K562 (cell line): ENCODE measurements around the gene ACADL. TPM values are rescaled to one million over a fixed set of nuclear protein-coding genes. Genes with fewer than 3 reads are reported as not detected.

Experiments used
- ATF7 ChIP-seq: fragments of 450-650 bp; IDR thresholded peaks from 2 replicates; pipeline ENCODE4 v1.7.1; 2014; ENCODE audit warnings: mild to moderate bottlenecking, moderate library complexity
- BHLHE40 ChIP-seq: IDR thresholded peaks from 2 replicates; pipeline ENCODE4 v1.6.1; 2011; ENCODE audit warnings: low read length, improper control_type of control experiment
- CLOCK ChIP-seq: fragments of 250-450 bp; sonication (Bioruptor Pico); IDR thresholded peaks from 2 replicates; pipeline ENCODE4 v1.4.0; 2020; ENCODE audit warnings: mild to moderate bottlenecking, moderate library complexity, borderline replicate concordance
- HDAC8 ChIP-seq: fragments of 450-650 bp; IDR thresholded peaks from 2 replicates; pipeline ENCODE4 v1.6.1; 2016; ENCODE audit warnings: mild to moderate bottlenecking, missing genetic modification characterization, moderate library complexity, missing compliant biosample characterization
- HNRNPH1 ChIP-seq: fragments of 200-400 bp; formaldehyde crosslinking; optimal IDR thresholded peaks from 2 replicates; pipeline ENCODE3; 2017; ENCODE audit warnings: low read depth, mild to moderate bottlenecking, low read length, moderate library complexity
- KDM1A ChIP-seq, 2 experiments: fragments of 450-650 bp; IDR thresholded peaks; 2 replicates each; pipeline ENCODE4 v1.6.1; 2016; ENCODE audit warnings: mild to moderate bottlenecking in 2 of 2
- MED1 ChIP-seq: sonication (generic); formaldehyde crosslinking; IDR thresholded peaks from 2 replicates; pipeline ENCODE4 v1.8.1; 2023; ENCODE audit warnings: missing genetic modification reagents, borderline replicate concordance
- MEF2A ChIP-seq: IDR thresholded peaks from 2 replicates; pipeline ENCODE4 v1.6.1; 2011; ENCODE audit warnings: low read depth, mild to moderate bottlenecking, low read length, moderate library complexity; ENCODE audit not compliant: control insufficient read depth
- MYNN ChIP-seq, 2 experiments: sonication (generic); formaldehyde crosslinking in 1 of 2; IDR thresholded peaks; 2 replicates each; pipeline versions ENCODE4 v1.5.0 to v1.6.1; 2016 to 2020; ENCODE audit warnings: antibody characterized with exemption in 1 of 2, missing genetic modification reagents in 1 of 2
- NR1H2 ChIP-seq: sonication (generic); formaldehyde crosslinking; IDR thresholded peaks from 2 replicates; pipeline ENCODE4 v1.4.0; 2020; ENCODE audit warnings: mild to moderate bottlenecking, missing genetic modification reagents
- SIN3A ChIP-seq, 2 experiments: fragments of 150-350 bp in 1 of 2; IDR thresholded peaks; 2 replicates each; pipeline ENCODE4 v1.6.1; 2011 to 2016; ENCODE audit warnings: borderline replicate concordance in 2 of 2, low read depth in 2 of 2, low read length in 2 of 2, mild to moderate bottlenecking in 2 of 2, moderate library complexity in 2 of 2; ENCODE audit not compliant: control insufficient read depth in 1 of 2
- SIX5 ChIP-seq, 2 experiments: IDR thresholded peaks; 2 replicates each; pipeline ENCODE4 v1.6.1; 2011; ENCODE audit warnings: low read length in 2 of 2, borderline replicate concordance in 1 of 2, low read depth in 1 of 2, mild to moderate bottlenecking in 1 of 2, moderate library complexity in 1 of 2; ENCODE audit not compliant: insufficient read depth in 1 of 2
- SMC3 ChIP-seq: conservative IDR thresholded peaks from 2 replicates; pipeline ENCODE4 v1.6.1; 2011; ENCODE audit warnings: low read depth, low read length, improper control_type of control experiment; ENCODE audit not compliant: insufficient read depth
- ZKSCAN1 ChIP-seq: fragments of 150-350 bp; IDR thresholded peaks from 2 replicates; pipeline ENCODE4 v1.6.1; 2016; ENCODE audit warnings: low read depth, low read length
- ZNF282 ChIP-seq: sonication (generic); formaldehyde crosslinking; IDR thresholded peaks from 2 replicates; pipeline ENCODE4 v1.8.1; 2023; ENCODE audit warnings: missing genetic modification reagents
- ZNF354B ChIP-seq: fragments of 250-450 bp; sonication (Bioruptor Pico); IDR thresholded peaks from 2 replicates; pipeline ENCODE4 v1.4.0; 2020
- ZNF408 ChIP-seq: fragments of 250-450 bp; sonication (Bioruptor Pico); IDR thresholded peaks from 2 replicates; pipeline ENCODE4 v1.4.0; 2020; ENCODE audit warnings: low read depth, mild to moderate bottlenecking, moderate library complexity
- polyA plus RNA-seq, 8 experiments: library from polyadenylated mRNA; depleted of rRNA in 4 of 8; stranded (reverse) in 5 of 8; unstranded in 3 of 8; fragments of >200 nt; fragmentation: Nextera tagmentation in 2 of 8; fragmentation: Illumina TruSeq in 1 of 8; extraction: Ambion mirVana in 2 of 8; extraction: Trizol in 1 of 8; gene quantifications; 2 replicates each; pipeline versions ENCODE4 v1.2.1 to v1.2.3, GENCODE V29; 2011 to 2014; ENCODE audit warnings: inconsistent platforms in 1 of 8, missing spikeins in 1 of 8
- total RNA-seq, 7 experiments: library from RNA; depleted of rRNA in 6 of 7; stranded (reverse); fragments of >200 nt in 6 of 7; fragmentation: Illumina TruSeq in 2 of 7; extraction: Trizol in 2 of 7; gene quantifications; 2 replicates each; pipeline versions ENCODE4 v1.2.1 to v1.2.3, GENCODE V29; 2011 to 2021; ENCODE audit warnings: low replicate concordance in 1 of 7
- TF ChIP-seq, protein P1 (sequence below): fragments of 250-450 bp; sonication (Bioruptor Pico); IDR thresholded peaks from 2 replicates; pipeline ENCODE4 v1.8.0; 2022; ENCODE audit warnings: moderate library complexity, mild to moderate bottlenecking, inconsistent platforms
- TF ChIP-seq, protein P2 (sequence below): fragments of 450-650 bp; IDR thresholded peaks from 2 replicates; pipeline ENCODE4 v1.6.1; 2016; ENCODE audit warnings: antibody characterized with exemption
- TF ChIP-seq, protein P3 (sequence below): sonication (generic); formaldehyde crosslinking; IDR thresholded peaks from 2 replicates; pipeline ENCODE4 v1.8.0; 2022; ENCODE audit warnings: mild to moderate bottlenecking, missing genetic modification reagents

ACADL gene
- total and polyA plus RNA-seq, 9 of the 15 experiments (the other 6 are each of a cell fraction or from before 2014, with no cell fraction given) = 0.07 TPM; not detected in 8

DNA sequence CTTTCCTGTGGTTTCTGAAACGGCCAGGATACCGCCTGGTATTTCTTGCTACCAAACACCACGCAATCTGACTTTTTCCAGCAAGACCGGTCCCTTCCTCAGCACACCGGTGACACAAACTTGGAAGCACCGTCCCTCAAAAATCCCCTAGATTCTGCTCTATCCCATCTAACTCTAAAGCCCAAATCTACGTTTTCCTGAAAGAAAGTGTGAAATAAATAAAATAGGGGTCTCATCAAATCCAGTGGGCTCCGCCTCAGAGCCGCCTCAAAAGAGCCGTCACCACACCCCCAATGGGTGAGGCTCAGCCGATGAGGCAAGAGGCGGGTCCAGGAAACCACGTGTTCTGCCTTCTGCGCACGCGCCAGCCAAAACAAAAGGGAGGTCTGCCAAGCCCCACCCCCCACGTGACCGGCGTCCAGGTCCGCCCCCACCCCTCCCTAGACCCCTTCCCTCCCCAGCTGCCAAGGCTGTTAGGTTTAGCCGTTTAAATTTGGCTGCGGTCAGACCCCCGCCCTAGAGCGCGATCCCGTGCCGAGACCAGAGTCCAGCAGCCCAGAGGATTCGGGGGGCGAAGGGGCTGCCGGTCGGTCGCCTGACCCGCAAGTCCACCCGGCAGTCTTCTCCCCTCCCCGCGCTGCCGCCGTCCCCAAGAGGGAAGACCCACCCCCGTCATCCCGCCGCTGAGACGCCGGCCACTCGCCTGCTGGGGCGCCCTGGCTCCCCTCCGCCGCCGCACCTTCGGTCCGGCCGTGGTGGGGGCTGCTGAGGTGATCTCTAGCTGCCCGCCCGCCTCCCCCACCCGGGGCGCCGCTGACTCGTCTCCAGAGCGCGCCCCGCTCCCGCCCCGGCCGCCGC is 54.6 kb downstream of the ACADL start (continued):
- no peak for TF ChIP-seq SIX5 (IDR thresholded peaks at IDR 0.05; ENCODE audit: borderline replicate concordance in 1 of 2, insufficient read depth in 1 of 2, low read depth in 1 of 2, low read length in 2 of 2)
- no peak for TF ChIP-seq CLOCK (CRISPR knock-in tag)
- no peak for TF ChIP-seq MYNN (IDR thresholded peaks at IDR 0.05)
- TF ChIP-seq MYNN (CRISPR knock-in tag; IDR thresholded peaks at IDR 0.05) = no peak
- TF ChIP-seq HDAC8 (tag) = no peak
- TF ChIP-seq KDM1A (IDR thresholded peaks at IDR 0.05) = no peak
- TF ChIP-seq MED1 (CRISPR knock-in tag) = no peak
- TF ChIP-seq, protein P1, sequence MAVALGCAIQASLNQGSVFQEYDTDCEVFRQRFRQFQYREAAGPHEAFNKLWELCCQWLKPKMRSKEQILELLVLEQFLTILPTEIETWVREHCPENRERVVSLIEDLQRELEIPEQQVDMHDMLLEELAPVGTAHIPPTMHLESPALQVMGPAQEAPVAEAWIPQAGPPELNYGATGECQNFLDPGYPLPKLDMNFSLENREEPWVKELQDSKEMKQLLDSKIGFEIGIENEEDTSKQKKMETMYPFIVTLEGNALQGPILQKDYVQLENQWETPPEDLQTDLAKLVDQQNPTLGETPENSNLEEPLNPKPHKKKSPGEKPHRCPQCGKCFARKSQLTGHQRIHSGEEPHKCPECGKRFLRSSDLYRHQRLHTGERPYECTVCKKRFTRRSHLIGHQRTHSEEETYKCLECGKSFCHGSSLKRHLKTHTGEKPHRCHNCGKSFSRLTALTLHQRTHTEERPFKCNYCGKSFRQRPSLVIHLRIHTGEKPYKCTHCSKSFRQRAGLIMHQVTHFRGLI (CRISPR knock-in tag) = no peak
- peak; percentile 45; the same call in 1 of the 2 replicates for TF ChIP-seq ATF7
- no peak for TF ChIP-seq HNRNPH1
- TF ChIP-seq, protein P2, sequence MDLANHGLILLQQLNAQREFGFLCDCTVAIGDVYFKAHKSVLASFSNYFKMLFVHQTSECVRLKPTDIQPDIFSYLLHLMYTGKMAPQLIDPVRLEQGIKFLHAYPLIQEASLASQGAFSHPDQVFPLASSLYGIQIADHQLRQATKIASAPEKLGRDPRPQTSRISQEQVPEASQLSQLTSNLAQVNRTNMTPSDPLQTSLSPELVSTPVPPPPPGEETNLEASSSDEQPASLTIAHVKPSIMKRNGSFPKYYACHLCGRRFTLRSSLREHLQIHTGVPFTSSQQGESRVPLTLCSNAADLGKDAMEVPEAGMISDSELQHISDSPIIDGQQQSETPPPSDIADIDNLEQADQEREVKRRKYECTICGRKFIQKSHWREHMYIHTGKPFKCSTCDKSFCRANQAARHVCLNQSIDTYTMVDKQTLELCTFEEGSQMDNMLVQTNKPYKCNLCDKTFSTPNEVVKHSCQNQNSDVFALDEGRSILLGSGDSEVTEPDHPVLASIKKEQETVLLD = no peak
- TF ChIP-seq SMC3 = no peak
- TF ChIP-seq BHLHE40 = peak; percentile 19; the same call in 1 of the 2 replicates
- TF ChIP-seq, protein P3, sequence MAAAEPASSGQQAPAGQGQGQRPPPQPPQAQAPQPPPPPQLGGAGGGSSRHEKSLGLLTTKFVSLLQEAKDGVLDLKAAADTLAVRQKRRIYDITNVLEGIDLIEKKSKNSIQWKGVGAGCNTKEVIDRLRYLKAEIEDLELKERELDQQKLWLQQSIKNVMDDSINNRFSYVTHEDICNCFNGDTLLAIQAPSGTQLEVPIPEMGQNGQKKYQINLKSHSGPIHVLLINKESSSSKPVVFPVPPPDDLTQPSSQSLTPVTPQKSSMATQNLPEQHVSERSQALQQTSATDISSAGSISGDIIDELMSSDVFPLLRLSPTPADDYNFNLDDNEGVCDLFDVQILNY (CRISPR knock-in tag) = no peak
- no peak for TF ChIP-seq ZNF408
- no peak for TF ChIP-seq ZKSCAN1
- TF ChIP-seq NR1H2 (CRISPR knock-in tag) = no peak
- TF ChIP-seq ZNF282 = no peak
- no peak for TF ChIP-seq ZNF354B (CRISPR knock-in tag)
- no peak for TF ChIP-seq SIN3A (IDR thresholded peaks at IDR 0.05; ENCODE audit: borderline replicate concordance in 2 of 2, control insufficient read depth in 1 of 2, low read depth in 2 of 2, low read length in 2 of 2)
- no peak for TF ChIP-seq MEF2A
